Adrenal gland (tissue), 12 donors: ENCODE results near the gene CGB3. TPM values are rescaled to one million over a fixed set of nuclear protein-coding genes. Genes with fewer than 3 reads are reported as not detected.

Experiments used
- DNase-seq, 7 donors: peaks; one replicate each; pipeline ENCODE4 v3.0.0-alpha.2; 2019 to 2020
- H3K27ac ChIP-seq, 5 donors: fragments of 200-600 bp; sonication (generic) in 4 of 5; 1 replicate in 3 of 5; 2 replicates in 2 of 5; pipeline versions ENCODE4 v1.5.1 to v1.8.0; 2016 to 2020; ENCODE audit warnings: mild to moderate bottlenecking in 1 of 5
- H3K27me3 ChIP-seq: fragments of 200-600 bp; 2 replicates; pipeline ENCODE4 v1.8.0; 2021
- H3K36me3 ChIP-seq, 2 donors: fragments of 200-600 bp; replicated peaks in 1 of 2; 1 replicate in 1 of 2; 2 replicates in 1 of 2; pipeline versions ENCODE4 v1.5.1 to v1.8.0; 2018 to 2022
- H3K4me1 ChIP-seq, 2 donors: fragments of 200-600 bp; replicated peaks in 1 of 2; 1 replicate in 1 of 2; 2 replicates in 1 of 2; pipeline versions ENCODE4 v1.5.1 to v1.8.0; 2018 to 2021
- H3K4me3 ChIP-seq, 4 donors: fragments of 200-600 bp; sonication (generic) in 3 of 4; one replicate each; pipeline ENCODE4 v1.5.1; 2016 to 2018
- H3K9me3 ChIP-seq, 3 donors: fragments of 200-600 bp; sonication (generic) in 1 of 3; replicated peaks in 1 of 3; 1 replicate in 2 of 3; 2 replicates in 1 of 3; pipeline versions ENCODE4 v1.5.1 to v1.8.0; 2016 to 2021
- CTCF ChIP-seq, 6 experiments: fragments of 450-650 bp in 4 of 6; fragments of 200-600 bp in 2 of 6; sonication (generic) in 1 of 6; IDR thresholded peaks; 1 replicate in 5 of 6; 2 replicates in 1 of 6; pipeline versions ENCODE4 v1.5.1 to v1.8.0; 2016 to 2021; ENCODE audit warnings: antibody characterized with exemption in 6 of 6, mild to moderate bottlenecking in 2 of 6, moderate library complexity in 1 of 6
- POLR2A ChIP-seq, 2 donors: fragments of 450-650 bp; IDR thresholded peaks; one replicate each; pipeline ENCODE4 v1.6.1; 2017; ENCODE audit warnings: antibody characterized with exemption in 2 of 2, mild to moderate bottlenecking in 2 of 2, moderate library complexity in 1 of 2
- WGBS, 4 donors: extraction: QIAGEN DNeasy Blood & Tissue Kit in 2 of 4; methylation state at CpG; one replicate each; pipeline versions ENCODE4 v1.1.5 to v1.1.7; 2013 to 2017; 5-methylcytosine and 5-hydroxymethylcytosine counted together
- intact Hi-C, 2 donors: fragments of 100-400 bp; cut with DNase I; formaldehyde crosslinking; loops; one replicate each; pipeline versions ENCODE4 v1.14.1 to v1.15.0; 2022 to 2023
- polyA plus RNA-seq, 3 donors: library from polyadenylated mRNA; stranded (reverse); fragments of 200-250 nt in 2 of 3; fragments of 350-450 nt in 1 of 3; fragmentation: Illumina TruSeq in 1 of 3; extraction: RNeasy Lipid Tissue Mini Kit (QIAGEN cat#74804) in 1 of 3; gene quantifications; one replicate each; pipeline ENCODE4 v1.2.3, GENCODE V29; 2013 to 2014
- total RNA-seq, 9 donors: library from RNA; depleted of rRNA in 4 of 9; stranded (reverse); fragments of >200 nt in 4 of 9; fragments of 120-200 nt in 1 of 9; fragmentation: NEBNext Ultra II Directional in 1 of 9; extraction: Animal tissue kit (Norgen Biotek cat#: 25700) in 1 of 9; gene quantifications; one replicate each; pipeline versions ENCODE4 v1.1.0 to v1.2.4, GENCODE V29; 2013 to 2023
- donor health status: healthy with polysubstance abuse.
- donor health status: Bipolar disorder and iron deficiency.
- donor health status: DM: yes; HTN: yes; CAD: no.
- donor health status: DM: no; HTN: no; CAD: no.
- donor health status: DM: no; HTN: no; CAD: no.
- donor health status: DM: yes; HTN: yes; CAD: no.

CGB3 gene
- total and polyA plus RNA-seq, 12 donors: not detected

GRCh38 chr19:49017666-49018351 lies 6.3 kb downstream of the CGB3 start:
- 0 to 2% (median 1%) methylated on average over 5 to 62 of the region's 62 CpGs for WGBS, 4 donors
- TF ChIP-seq CTCF (IDR thresholded peaks at IDR 0.05) (peak in 5 of 6 experiments; percentile 19 to 50 (median 26)), POLR2A (IDR thresholded peaks at IDR 0.05) (no peak)
- intact Hi-C loops: no loop called here
- Histone ChIP-seq H3K4me3 (peak overlapping the region in 2 of 4 donors; percentile 22 to 51), H3K27me3 (no peaks in the 10 kb centered on the region), H3K9me3 (no peaks in the 10 kb centered on the region), H3K4me1 (peaks cover 3 to 19% of the 10 kb centered on the region in 2 donors), H3K27ac (no peak overlapping the region), H3K36me3 (peaks cover 0 to 5% of the 10 kb centered on the region in 2 donors)
- peak in 5 of 7 donors; percentile 44 to 58 (median 50) for DNase-seq

- intact Hi-C loops: no loop called here
- no peak for DNase-seq
- H3K27ac ChIP-seq: no peak within 1 kb of the TSS
- no peaks in the 10 kb centered on the region for H3K27me3 ChIP-seq
- peak within 1 kb of the TSS in 2 of 4 donors; percentile 22 to 51 for H3K4me3 ChIP-seq
- no peak for TF ChIP-seq POLR2A (IDR thresholded peaks at IDR 0.05)
- no peak for TF ChIP-seq CTCF (IDR thresholded peaks at IDR 0.05)
- H3K36me3 ChIP-seq: peaks cover 0 to 8% of the 10 kb centered on the region in 2 donors
- peaks cover 3 to 19% of the 10 kb centered on the region in 2 donors for H3K4me1 ChIP-seq
- 68 to 81% (median 72%) methylated on average over 9 to 17 of the region's 17 CpGs for WGBS, 4 donors
- no peaks in the 10 kb centered on the region for H3K9me3 ChIP-seq
Observed at GRCh38 chr19:49017041-49017665, 7.0 kb downstream of the CGB3 start, which contains the start of gene LHB. Gene LHB, minus strand, starts transcription at chr19:49017091. Its CDS starts 10 bp downstream, at chr19:49017081.

- H3K27ac ChIP-seq: no peak overlapping the region
- DNase-seq: no peak
- peaks cover 0 to 11% of the 10 kb centered on the region in 2 donors for H3K36me3 ChIP-seq
- TF ChIP-seq POLR2A (IDR thresholded peaks at IDR 0.05) (no peak), CTCF (IDR thresholded peaks at IDR 0.05) (no peak)
- WGBS, 4 donors: 90 to 96% (median 93%) methylated on average over 9 to 26 of the region's 29 CpGs
- H3K4me3 ChIP-seq: no peak overlapping the region
- H3K27me3 ChIP-seq: no peaks in the 10 kb centered on the region
- intact Hi-C loops: no loop called here
- H3K9me3 ChIP-seq: no peaks in the 10 kb centered on the region
- H3K4me1 ChIP-seq: peaks cover 3 to 19% of the 10 kb centered on the region in 2 donors
Observed at GRCh38 chr19:49016067-49016839, 7.9 kb downstream of the CGB3 start.

GRCh38 chr19:49014870-49015255 lies 9.3 kb downstream of the CGB3 start:
- no peak overlapping the region for H3K27ac ChIP-seq
- no peak overlapping the region for H3K4me3 ChIP-seq
- 91 to 94% (median 93%) methylated on average over 14 to 18 of the region's 18 CpGs for WGBS, 4 donors
- H3K36me3 ChIP-seq: peaks cover 0 to 21% of the 10 kb centered on the region in 2 donors
- H3K4me1 ChIP-seq: peaks cover 3 to 19% of the 10 kb centered on the region in 2 donors
- no peaks in the 10 kb centered on the region for H3K27me3 ChIP-seq
- H3K9me3 ChIP-seq: no peaks in the 10 kb centered on the region
- intact Hi-C loops: no loop called here
- no peak for TF ChIP-seq POLR2A (IDR thresholded peaks at IDR 0.05)
- TF ChIP-seq CTCF (IDR thresholded peaks at IDR 0.05): no peak
- DNase-seq: no peak
